GM21737 (cell line): ENCODE data around the gene MRPS18B.

Source experiments
- ATAC-seq: cut with Tn5 transposase; IDR thresholded peaks from one replicate; pipeline ENCODE4 v1.9.1; 2021; ENCODE audit warnings: mild to moderate bottlenecking, moderate library complexity; ENCODE audit not compliant: unreplicated experiment

MRPS18B gene

GRCh38 chr6:30601815-30602641 is 15.6 kb upstream of the MRPS18B start:
- ATAC-seq = no peak

DNA sequence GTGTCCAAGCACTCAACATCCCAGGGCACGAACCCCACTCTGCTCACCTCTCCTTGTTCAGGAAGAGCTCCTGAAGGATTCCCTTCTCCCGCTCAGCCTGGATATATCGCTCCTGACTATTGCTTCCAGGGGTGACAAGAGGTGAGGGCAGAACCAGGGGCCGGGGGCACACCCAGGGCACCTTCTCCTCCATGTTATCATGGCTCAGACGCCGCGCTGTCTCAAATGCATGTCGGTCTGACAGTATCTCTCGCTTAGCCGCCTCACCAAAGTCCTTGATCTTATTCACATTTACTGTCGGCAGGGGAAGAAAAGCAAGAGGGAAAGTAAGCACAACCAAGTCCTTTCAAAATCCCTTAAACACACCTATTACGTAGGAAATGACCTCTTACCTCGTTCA is 13.7 kb upstream of the MRPS18B start:
- no peak for ATAC-seq

DNA sequence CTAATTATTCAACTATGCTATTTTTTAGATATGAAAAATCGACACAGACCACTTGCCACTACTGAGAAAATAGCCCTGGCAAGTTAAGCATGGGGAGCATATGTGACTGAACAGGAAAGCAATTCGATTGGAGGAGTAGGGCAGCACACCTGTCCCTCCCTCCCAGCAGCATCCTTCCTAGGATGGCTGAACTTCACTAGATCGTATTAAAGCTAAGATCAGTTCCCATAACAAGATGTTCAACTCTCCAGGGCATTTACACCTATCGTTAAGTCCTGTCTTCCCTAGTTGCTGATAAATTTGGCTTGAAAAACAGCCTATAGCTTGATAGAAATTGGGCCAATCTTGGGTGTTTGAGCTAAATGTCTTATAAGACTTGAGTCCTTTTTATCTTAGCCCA is 7.6 kb upstream of the MRPS18B start:
- no peak for ATAC-seq

GRCh38 chr6:30611150-30611855 is 6.3 kb upstream of the MRPS18B start:
- no peak for ATAC-seq

DNA sequence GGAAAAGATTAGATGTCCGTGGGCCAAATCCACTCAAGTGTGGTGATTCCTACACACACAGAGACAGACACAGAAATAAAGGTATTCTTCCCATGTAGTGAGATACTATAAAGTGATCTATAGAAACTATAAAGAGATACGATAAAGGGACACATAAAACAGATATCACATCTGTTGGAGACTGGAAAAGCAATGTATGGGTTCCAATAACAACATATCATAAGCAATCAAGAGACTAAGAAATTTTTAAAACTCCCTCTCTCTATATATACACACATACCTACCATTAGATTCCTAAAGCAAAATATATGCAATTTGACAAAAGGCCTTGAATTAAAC is 5.8 kb upstream of the MRPS18B start:
- no peak for ATAC-seq

DNA sequence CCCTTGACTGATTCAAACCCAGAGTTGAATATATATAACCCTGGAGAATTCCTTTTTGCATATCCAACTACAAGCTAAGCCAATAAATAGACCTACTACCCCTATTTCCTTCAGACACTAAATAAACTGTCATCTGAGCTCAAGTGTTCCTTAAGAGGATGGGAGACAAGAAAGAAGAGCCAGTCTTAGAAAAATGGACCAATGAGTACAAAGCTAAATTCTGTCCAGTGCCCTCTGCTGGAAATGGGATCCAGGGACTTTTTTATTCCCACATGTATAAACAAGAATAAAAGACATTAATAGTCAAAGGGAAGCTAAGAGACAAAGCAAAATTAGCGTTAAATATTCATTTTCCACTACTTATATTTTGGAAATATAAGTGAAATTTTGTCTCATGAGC is 5.4 kb upstream of the MRPS18B start:
- no peak for ATAC-seq

DNA sequence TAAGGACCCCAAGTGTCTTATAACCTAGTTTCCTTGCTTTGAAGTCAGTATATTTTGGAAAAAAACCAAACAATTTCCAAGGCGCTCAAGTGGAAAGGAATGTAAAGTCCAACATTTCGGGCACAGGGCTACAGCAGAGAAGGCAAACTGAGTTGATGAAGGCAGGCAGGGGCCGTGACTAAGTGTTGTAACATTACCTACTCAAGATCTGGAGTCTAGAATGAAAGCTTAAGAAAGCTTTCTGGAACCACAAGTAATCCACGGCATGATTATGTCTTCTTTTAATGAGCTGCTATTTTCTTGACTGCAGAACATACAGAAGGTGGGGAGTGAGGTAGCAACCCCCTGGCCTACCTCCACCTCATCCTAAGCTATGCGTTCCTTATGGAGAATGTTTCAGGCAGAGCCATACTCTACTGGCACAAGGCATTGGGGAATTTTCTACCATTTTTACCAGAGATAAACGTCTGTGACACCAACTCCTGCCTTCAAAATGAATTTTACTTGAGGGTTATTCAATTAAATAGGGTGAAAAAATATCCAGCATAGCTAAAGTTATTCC is 4.9 kb upstream of the MRPS18B start:
- no peak for ATAC-seq

DNA sequence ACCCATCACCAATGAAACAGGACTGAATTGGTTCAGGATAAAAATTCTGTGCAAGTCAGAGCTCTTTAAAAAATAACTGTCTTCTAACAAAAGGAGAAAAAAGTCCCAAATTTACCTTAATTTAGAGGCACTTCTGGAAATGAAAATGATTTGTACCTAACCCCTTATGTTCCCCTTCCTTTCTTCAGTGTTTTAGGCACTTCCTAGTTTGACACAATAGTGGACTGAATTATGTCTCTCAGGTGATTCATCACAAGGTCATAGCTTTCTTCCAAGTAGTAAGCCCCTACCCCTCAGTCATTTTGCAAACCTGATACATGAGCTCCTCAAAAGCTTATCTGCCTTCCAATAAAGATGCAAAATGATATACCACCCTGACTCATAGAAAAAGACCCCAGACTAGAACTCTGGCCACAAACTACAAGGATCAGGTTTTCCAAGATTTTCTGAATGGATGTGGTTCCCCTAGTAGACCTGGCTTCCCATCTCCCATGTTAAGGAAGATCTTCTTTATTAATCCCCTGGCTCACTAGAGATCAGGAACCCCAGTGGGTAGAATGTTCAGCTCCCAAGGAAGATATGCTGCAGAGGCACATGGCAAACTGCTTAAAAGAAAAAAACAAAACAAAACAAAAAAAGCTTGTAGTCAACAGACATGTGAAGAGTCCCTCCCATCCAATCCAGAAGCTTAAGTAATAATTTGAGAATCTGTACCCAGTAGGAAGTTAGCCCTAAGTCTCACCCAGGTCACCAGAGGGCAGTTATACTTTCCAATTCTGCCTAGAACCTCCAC is 4.2 kb upstream of the MRPS18B start:
- no peak for ATAC-seq

- ATAC-seq = no peak
Measured at GRCh38 chr6:30614044-30614842, 3.4 kb upstream of the MRPS18B start.

DNA sequence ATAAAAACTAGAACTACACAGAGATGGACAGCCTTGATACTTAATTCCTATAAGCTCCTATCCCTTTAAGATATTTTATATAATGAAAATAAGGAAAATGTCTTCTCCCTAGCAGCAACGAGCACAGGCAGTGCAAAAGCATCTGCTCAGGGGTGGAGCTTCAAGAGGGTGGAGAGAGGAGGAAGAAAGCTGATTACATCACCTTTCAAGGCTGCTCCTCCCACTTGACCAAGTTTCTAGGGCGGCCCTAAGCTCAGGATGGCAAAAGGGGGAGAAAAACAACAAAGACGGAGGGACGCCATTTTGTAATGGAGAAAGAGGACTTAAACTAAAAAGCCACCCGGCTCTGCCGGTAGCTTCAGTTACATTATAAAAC is 2.8 kb upstream of the MRPS18B start:
- peak; percentile 40 for ATAC-seq

- no peak for ATAC-seq
Measured at GRCh38 chr6:30615219-30615957, 2.3 kb upstream of the MRPS18B start.

DNA sequence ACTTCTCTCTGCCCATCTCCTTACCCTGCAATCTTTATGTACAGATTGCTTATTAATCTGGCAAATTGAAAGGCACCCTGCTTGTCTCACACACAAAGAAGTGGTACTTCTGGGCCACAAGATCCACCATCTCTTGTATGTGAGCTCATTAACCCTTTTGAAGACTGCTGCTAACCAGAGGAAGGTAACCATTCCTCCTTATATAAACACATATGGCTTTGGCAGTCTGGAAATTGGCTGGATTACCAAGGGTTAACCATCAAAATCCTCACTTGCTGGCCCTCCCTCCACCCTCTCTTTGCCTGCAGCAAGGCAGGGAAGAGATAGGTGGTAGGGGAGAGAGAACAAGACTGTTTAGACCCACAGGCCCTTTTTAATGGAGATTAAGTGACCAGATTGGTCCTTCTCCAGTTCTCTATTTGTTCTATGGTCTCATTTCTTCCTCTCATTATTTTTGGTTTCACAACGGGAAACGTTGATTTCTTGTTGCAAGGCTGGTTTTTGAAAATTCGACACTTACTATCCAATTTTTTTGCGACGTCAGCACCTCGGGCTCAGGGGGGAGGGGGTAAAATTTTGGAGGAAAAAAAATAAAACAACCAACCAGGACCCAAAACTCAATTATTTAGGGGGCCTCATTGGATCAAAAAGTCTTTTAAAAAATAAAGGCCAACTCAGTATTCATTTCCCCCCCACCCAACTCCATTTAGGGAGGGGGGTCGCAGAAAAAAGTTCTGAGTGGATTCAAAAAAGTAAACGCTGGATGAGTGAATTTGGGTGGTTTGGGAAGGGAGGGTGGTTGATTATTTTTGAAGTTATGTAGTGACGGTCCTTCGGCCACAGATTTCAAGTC is 1.5 kb upstream of the MRPS18B start:
- ATAC-seq = no peak

DNA sequence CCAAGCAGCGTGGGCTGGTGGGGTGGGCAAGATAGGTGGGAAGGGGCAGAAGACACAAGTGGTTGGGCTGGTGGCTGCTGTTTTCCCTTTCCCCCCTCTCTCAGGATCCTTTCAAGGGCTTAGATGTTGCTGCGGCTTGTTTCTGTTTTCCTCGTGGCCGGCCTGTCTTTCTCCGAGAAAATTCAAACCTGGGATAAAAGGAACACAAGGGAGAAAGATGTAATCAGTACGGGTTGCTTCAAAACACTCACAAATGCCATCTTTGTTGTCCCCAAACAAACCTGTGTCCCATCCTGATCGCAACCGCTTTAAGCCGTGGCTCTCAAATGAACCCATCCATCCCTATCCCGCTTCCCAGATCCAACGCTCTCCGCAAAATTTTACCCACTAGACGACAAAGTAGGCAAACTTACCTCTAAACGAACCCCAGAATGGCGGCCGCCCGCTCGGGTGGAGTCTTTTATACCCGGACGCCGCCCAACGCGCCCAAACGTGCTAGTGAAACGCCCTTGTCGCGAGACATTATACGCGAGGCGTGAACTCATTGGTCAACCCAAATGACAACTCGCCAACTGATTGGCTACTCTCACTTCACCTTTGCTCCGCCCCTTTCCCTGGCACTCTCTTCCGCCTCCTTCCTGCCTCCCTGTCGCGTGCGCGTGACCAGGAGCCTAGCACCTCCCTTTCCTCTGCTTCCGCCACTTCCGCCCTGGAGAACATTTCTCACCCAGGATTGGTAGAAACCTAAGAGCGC is 652 bp upstream of the MRPS18B start, which contains the start of gene PPP1R10:
PPP1R10 (minus strand) TSS at position 433 of the 754 bp plus-strand sequence. CDS start 7,299 bp downstream, outside the sequence.
- peak; percentile 71 for ATAC-seq

GRCh38 chr6:30618270-30618797 is 694 bp downstream of the MRPS18B start:
- ATAC-seq = no peak

GRCh38 chr6:30619561-30619960 is 1.9 kb downstream of the MRPS18B start:
- ATAC-seq = no peak

DNA sequence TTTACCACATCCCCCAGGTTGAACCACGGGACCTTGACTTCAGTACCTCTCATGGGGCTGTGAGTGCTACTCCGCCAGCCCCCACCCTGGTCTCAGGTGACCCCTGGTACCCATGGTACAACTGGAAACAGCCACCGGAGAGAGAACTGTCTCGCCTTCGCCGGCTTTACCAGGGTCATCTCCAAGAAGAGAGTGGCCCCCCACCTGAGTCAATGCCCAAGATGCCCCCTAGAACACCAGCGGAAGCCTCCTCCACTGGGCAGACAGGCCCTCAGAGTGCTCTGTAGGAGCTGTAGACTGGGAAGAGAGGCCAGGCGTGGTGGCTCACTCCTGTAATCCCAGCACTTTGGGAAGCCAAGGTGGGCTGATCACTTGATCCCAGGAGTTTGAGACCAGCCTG is 7.9 kb downstream of the MRPS18B start:
- ATAC-seq = no peak

GRCh38 chr6:30626484-30627366 is 9.1 kb downstream of the MRPS18B start, which contains the start of gene ATAT1:
ATAT1 (plus strand) TSS chr6:30626874.
- peak; percentile 84 for ATAC-seq
